ENCODE results near the gene APOBEC3G.
"Not testable (repeated sequence)": the region's sequence is repeated elsewhere in the genome, so short reads cannot be mapped to it uniquely, and the experiment has no call there.

GRCh38 chr22:39051844-39052495 is 25.1 kb upstream of the APOBEC3G start:
- not testable (repeated sequence) for TF ChIP-seq EZH2 (IDR thresholded peaks at IDR 0.05; ENCODE audit: low read length, missing control alignments); CTCF (conservative IDR thresholded peaks at IDR 0.05 in 1 of 2, IDR thresholded peaks at IDR 0.05 in 1 of 2; ENCODE audit: low read depth in 1 of 2, low read length in 2 of 2)
